Ishikawa (cell line): ENCODE data around the gene DIP2A.

ENCODE experiments used
- CEBPB ChIP-seq: IDR thresholded peaks from 2 replicates; pipeline ENCODE4 v1.6.1; 2012
- TAF1 ChIP-seq: IDR thresholded peaks from 2 replicates; pipeline ENCODE4 v1.6.1; 2012; ENCODE audit warnings: low read depth, mild to moderate bottlenecking
- TF ChIP-seq, protein P1 (sequence below): IDR thresholded peaks from 2 replicates; pipeline ENCODE4 v1.6.1; 2012

GRCh38 chr21:46437511-46437910 is 21.2 kb upstream of the DIP2A start:
- TF ChIP-seq TAF1 (no peak), CEBPB (no peak)
- TF ChIP-seq, protein P1, sequence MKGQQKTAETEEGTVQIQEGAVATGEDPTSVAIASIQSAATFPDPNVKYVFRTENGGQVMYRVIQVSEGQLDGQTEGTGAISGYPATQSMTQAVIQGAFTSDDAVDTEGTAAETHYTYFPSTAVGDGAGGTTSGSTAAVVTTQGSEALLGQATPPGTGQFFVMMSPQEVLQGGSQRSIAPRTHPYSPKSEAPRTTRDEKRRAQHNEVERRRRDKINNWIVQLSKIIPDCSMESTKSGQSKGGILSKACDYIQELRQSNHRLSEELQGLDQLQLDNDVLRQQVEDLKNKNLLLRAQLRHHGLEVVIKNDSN: no peak
